COR-L47 (cell line): ENCODE results near the gene MAPK6.
"Not testable (repeated sequence)": the region's sequence is repeated elsewhere in the genome, so short reads cannot be mapped to it uniquely, and the experiment has no call there.

Experiments used
- DNase-seq: peaks from one replicate; lab custom pipeline; 2025; lab: John Stamatoyannopoulos, UW

Gene MAPK6

DNA sequence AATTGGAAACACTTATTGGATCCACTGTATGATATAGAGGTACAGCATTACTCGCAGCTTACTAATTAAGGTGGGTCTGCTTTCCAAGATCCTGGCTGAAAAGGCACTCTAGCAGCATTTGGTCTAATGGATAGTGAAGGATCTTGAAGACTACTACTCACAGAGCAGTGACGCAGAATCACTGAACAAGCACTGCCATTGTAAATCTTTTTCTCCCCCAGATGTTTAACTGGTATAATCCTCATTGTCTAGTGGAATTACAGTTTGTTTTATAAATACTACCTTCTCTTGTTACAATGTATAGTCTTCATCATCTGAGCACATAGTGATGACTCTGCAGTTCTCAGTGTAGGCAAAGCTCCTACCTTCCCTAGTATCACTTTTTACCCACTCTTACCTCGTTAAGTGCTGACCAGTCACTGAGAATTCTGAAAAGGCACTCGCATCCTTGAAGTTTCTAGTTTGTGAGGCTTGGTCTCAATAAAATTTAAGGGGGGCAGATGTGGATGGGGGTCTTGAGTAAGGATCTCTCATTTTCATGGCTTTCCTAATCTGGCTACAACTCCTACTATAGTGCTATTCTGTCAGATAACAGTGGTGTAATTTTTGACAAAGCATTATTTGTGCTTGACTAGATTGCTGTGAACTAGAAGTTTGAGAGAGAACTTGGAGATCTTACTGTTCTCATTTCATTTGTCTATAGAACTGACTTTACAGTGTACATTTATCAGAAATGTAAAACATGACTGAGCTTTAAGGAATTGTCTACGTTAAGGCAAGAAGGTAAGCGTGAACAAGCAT, 23.2 kb downstream of the MAPK6 start:
- DNase-seq: no peak

DNA sequence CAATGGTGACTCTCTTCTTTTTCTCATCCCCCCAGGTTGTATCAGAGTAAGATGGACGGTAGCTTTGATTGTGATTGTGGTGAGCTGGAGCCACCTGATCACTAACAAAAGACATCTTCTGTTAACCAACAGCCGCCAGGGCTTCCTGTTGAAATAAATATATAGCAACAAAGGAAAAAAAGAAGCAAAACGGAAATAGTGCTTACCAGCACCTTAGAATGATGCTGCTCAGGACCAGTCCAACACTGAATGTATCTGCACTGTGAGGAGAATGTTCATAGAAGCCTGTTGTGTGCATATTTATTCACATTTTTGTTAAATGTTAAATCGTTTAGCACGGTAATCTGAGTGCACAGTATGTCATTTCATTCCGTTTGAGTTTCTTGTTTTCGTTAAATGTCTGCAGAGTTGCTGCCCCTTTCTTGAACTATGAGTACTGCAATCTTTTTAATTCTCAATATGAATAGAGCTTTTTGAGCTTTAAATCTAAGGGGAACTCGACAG, 26.8 kb downstream of the MAPK6 start:
- not testable (repeated sequence) for DNase-seq

DNA sequence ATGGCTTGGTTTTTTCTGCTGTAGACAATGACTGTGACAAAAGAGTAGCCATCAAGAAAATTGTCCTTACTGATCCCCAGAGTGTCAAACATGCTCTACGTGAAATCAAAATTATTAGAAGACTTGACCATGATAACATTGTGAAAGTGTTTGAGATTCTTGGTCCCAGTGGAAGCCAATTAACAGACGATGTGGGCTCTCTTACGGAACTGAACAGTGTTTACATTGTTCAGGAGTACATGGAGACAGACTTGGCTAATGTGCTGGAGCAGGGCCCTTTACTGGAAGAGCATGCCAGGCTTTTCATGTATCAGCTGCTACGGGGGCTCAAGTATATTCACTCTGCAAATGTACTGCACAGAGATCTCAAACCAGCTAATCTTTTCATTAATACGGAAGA, 27.5 kb downstream of the MAPK6 start:
- not testable (repeated sequence) for DNase-seq

DNA sequence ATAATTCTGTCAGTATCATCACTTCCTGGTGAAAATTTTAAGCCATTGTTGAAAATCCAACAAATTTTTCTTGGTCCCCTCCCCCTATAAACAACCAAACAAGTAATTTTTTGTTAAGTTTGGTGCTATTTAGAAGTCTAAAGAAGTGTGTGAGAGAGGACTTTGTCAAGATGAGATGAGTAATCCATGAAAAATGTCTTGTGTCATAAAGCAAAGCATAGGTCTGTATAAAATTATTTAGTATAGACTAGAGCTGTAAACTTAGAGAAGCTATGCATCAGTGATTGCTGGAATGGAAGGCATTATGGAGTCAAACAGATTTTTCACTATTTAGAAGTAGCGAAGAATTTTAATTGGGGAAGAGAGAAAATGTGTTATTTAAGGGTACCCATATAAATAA, 31.4 kb downstream of the MAPK6 start:
- no peak for DNase-seq

DNA sequence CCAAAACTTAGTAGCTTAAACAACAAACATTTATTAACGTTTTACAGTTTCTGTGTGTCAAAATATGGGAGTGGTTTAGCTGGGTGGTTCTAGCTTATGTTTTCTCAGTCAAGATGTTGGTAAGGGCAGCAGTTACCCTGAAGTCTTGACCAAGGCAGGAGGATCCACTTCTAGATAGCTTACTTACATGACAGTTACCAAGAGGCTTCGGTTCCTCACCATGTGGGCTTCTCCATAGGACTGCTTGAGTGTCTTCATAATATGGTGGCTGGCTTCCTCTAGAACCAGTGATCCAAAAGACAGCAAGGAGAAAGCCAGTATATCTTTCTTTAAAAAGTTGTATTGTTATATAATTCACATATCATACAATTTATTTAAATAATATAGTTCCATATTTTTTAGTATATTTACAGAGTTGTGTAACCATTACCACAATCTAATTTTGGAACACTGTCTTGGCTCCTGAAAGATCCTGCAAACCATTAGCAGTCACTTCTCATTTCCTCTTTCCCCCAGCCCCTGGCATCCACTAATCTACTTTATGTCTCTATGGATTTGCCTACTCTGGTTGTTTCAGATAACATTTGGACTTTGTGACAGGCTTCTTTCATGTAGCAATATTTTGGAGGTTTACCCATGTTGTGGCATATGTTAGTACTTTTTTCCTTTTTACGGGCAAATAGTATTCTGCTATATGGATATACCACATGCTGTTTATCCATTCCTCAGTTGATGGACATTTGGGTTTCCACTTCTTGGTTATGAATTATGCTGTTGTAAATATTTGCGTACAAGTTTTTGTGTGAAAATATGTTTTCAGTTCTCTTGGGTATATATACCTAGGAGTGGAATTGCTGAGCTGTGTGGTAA, 33.3 kb downstream of the MAPK6 start:
- DNase-seq: no peak

DNA sequence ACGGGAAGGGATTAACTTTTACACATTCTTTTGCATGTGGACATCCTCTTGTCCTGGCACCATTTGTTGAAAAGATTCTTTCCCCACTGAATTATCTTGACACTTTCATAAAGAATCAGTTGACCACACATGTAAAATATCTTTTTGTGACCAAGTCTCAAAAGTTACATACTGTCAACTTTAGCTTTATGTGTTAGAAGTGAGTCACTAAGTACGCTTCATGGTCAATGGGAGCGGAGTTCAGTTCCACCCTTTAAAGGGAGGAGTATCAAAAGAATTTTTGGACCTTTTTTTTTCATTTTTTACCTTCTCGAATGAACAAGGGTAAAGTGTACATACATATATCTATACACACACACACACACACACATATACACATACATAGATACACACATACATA, 35.4 kb downstream of the MAPK6 start:
- DNase-seq: no peak

DNA sequence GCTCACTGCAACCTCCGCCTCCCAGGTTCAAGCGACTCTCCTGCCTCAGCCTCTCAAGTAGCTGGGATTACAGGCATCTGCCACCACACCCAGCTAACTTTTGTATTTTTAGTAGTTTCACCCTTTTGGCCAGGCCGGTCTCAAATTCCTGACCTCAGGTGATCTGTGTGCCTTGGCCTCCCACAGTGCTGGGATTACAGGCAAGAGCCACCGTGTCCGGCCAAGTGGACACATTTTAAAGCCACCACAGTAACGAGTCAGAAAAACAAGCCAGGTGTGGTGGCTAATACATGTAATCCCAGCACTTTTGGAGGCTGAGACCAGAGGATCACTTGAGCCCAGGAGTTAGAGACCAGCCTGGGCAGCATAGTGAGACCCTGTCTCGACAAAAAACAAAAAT, 35.8 kb downstream of the MAPK6 start:
- not testable (repeated sequence) for DNase-seq

DNA sequence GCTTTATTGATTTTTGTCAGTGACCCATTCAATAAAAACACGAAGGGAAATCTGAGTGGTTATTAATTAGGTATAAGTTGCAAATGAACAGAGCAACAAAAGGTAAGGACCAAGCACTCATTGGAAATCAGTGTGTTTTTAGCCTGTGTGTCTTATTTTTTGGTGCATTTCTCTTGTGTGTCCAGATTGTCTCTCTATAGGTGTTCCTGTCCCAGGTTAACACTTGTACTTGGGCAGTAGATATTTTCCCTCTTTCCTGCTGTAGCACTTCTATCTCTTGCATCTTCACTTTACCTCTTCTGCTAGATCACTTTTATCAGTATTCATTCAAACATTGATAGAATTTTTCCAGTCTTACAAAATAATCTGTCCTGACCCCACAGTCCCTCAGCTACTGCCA, 37.0 kb downstream of the MAPK6 start:
- no peak for DNase-seq

DNA sequence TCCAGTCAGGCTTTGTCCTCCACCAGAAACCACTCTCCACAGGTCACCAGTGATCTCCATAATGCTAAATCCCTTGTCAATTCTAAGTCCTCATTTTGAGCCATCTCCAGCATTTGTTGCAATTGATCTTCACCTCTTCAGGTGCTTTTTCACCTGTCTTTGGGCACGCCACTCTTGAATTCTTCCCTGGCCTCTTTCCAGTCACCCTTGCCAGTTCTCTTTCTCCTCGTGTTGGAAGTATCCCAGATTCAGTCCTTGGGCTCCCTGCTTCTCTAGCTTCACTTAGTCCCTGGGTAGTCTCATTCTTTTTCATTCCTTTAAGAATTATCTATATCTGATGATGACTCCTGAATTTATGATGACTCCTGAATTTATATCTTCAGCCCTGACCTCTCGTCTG, 37.5 kb downstream of the MAPK6 start:
- DNase-seq: no peak

DNA sequence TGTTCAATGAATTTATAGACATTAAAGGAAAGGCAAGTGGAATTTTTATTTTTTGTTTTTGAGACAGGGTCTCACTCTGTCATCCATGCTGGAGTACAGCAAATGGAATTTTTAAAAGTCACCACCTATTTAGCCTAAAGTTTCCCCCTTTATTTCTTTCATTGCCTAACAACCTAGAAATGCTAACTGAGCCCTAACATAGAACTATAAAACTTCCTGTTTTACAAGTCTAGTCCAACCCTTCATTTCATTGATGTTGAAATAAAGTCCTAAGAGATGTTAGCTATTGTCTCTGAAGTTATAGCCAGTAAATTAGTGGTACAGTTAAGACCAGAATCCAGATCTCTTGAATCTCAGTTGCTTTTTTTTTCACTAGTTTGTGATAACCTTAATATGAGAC, 39.0 kb downstream of the MAPK6 start:
- no peak for DNase-seq

DNA sequence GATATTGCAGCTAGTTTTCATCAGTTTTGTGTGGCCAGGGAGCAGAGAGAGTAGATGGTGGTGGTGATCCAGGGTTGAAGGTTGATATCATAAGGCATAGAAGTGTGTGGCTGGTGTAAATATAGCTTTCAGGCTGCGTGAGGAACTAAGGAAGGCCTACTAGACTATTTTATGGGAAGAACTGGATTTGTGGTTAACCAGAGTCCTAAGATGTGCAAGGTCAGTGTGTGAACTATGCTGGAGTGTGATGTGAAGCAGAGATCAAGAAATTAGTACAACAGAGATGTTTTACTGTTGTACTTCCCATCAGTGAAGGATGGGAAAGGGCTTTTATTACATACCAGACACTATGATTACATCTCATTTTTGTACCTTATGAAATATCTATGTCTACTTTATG, 41.5 kb downstream of the MAPK6 start:
- no peak for DNase-seq

DNA sequence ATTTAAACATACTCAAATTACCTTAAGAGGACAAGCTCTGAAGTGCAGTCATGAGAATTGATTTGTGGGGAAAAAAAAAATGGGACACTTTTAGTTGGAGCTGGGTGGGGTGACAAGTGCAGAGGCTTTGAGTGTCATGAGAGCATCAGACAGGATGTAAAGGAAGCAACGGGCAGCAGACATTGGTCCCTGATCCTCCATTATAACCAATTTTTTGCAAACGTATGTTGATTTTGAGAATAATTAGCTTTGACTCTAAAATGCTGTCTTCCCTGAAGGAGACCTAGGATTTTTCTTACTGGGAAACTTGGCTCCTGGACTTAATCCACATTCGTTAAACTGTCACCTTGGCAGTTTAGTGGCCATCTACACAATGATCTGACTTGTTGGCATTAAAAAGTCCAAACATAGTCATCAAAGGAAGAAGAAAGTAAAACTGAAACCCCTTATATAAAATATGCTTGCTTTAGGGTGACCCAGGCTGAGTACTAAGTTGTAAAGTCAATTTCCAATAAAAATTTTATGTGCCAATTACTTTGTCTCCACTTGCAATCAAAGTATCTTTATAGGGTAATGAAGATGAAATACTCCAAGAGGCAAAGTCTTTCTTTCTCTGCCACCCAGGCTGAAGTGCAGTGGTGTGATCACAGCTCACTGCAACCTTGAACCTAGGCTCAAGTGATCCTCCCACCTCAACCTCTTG, 48.0 kb downstream of the MAPK6 start:
- DNase-seq: no peak

DNA sequence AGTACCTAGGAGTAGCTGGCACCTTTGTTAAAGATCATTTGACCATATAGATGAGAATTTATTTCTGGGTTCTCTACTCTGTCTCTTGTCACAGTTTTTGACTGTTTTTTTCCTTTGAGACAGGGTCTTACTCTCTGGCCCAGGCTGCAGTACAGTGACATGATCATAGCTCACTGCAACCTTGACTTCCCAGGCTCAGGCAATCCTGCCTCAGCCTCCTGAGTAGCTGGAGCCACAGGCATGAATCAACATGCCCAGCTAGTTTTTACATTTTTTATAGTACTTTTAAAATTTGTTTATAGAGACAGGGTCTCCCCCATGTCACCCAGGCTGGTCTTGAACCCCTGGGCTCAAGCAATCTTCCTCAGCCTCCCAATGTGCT, 48.5 kb downstream of the MAPK6 start:
- DNase-seq: no peak

DNA sequence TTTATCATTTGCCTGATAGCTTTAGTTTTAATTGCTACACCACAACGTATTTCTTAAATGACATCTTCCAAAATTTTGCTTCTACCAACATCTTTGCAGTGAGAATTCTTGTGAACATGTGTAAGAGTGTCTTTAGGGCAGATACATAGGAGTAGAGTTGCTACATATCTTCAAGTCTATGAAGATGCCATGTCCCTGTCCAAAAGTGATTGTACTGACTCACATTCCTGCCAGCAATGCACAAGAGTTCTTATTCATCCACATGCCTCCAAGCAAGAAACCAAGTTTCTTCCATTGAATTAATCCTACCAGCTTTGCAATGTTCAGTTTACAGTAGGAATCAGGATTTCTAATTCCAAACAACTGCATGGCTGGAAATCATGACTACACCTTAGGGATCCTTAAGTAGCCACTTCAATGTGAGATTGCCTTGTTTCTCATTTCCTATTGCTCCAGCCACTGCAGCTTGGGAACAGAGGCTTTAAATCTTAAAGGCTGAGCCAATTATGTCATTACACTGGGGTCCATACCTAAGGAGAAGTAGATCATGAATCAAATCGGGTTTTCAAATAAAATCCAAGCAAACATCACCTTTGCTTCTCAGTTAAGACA, 49.1 kb downstream of the MAPK6 start:
- DNase-seq: no peak

DNA sequence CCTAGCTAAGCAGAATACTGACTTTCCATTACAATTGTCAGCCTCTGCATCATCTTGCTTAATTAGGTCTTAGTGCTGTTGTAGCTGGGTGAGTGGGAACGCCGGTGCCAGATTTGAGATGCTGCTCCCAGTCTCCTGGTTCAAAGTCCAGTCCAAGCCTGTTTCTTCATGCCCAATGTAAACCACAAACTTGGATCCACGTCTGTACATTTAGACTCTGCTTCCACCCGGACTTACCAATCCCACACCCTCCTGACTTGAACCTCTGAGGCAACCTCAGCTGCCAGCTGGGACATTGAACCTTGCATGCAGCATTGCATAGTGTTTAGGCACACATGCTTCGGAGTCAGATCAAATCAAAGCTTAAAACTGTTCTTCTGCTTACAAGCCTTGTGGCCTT, 50.5 kb downstream of the MAPK6 start:
- no peak for DNase-seq

DNA sequence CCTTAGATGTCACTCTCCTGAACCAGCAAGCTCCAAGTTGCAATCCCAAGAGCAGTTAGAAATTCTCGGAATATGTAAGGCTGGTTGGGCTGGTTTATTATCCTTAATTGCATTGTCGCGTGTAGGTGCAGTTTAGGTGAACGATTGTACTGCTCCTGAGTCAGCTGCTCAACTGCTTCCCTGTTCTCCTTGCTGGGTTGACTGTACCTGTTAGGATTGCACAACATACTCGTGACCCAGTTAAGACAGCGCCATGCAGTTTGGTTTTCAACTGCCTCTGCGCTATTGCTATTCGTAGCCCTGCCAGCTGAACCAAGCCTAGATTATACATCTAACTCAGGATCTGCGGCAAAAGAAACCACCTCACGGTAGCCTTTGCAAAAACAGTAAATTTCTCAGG, 52.6 kb downstream of the MAPK6 start:
- no peak for DNase-seq

DNA sequence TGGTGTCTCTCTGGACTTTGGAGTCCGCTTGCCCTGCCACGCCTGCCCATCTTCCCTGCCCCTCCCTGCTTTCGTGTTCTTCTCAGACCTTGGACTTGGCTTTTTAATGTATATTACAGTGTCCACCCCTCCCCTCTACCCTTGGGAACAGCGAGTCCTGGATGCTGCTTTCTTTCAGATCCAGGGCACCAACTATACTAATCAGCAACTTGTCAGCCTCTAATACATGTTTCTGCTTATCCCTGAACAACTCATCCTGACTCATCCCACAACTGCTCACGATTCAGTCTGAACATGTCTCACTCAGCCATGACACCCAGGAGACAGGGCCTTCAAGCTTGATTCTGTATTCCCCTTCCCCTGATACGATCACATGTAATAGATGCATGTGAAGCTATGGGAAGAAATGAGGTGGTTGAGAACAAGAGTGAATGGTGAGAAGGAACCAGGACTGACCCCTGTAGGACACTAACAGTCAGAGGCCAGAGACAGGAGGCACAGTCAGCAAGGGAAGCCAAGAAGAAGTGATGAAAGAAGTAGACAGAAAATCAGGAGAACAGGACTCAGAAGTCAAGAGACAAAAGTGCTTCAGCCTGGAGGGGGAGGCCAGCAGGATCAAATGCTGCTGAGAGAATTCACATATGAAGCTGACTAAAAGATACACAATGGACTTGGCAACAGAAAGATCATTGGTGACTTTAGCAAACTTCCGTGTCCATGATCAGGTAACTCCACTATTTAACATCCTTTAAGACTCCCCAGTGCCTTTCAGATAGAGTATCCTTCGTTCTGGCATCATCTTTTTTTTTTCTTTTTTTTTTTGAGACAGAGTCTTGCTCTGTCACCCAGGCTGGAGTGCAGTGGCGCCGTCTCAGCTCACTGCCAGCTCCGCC, 58.1 kb downstream of the MAPK6 start:
- DNase-seq: no peak

DNA sequence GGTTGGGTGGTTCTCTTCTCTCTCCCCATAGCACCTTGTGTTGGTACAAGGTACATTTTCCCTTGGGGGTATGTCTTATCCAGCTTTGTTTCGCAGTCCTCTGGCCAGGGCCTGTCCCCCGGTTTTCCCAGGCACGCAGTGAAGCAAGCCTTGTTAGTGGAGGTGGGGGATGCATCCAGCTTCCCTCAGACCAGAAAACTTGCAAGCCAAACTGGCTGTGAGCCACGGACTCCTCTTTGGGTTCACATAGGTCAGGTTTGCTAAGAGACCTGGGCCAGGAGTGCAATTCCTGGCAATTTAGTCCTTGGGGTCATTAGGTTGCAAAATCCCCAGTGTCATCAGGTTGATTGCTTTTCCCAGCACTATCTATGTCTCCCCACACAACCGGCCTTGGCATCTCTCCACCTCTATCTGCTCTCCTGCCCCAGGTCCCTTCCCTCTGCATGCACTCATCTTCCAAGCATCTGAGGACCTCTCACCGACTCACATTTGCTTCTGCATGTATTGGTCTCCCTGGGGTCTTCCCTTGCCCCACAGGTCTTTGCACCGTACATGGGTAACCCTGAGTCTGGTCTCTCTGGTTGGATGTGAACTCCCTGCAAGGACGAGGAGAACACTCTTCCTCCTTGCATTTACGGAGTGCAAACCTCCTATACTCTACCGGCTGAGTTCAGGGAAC, 59.3 kb downstream of the MAPK6 start:
- no peak for DNase-seq

DNA sequence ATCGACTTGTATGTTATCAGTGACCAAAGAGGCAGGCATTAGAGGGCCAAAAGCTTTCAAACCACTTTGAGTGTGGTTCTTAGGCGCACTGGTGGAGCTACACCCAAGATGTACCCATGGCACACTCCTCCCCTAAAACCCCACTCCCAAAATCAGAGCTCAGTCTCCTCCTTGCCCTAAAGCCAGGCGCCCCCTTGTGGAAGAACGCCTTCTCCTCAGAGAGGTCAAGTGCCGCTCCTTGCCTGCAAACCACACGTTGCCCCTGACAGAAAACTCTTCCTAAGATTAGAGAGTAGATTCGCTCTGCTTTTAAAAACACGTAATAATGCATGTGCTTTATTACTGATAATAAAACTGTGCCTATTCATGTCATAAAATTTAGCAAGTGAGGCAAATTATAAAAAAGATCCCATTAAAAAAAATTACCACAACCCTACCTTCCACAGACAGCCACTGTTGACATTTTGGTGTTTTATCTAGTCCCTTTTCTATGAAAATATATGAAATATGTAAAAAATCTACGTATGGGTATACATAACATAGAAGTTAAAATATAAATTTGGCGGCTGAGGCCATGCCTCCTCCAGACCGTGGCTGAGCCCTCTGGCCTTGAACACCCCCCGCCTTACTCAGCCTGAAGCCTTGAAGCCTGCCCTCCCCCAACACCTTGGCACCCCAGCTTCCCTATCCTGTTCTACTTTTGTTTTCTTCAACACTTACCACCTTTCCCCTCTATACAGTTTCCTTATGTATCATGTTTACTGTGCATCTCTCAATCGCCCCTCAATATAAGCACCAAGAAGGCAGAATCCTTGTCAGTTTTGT, 60.1 kb downstream of the MAPK6 start:
- peak; percentile 71 for DNase-seq

DNA sequence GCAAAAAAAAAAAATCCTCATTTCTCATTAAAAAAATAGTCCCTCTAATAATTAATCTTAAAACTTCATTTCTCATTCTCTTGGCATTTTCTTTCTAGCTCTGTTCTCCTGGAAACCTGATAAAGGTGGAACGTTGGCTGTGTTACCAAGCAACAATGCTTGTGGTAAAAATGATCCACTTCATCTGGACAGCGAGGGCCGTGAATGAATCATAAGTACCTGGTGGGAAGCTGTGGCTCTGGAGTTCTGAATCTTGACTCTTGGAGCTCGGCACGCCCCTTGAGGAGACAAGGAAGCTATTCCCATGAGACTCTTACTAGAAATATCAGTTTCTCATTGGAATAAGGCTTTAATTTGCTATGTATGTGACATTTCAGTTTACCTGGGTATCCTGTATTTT, 61.0 kb downstream of the MAPK6 start:
- no peak for DNase-seq
